Neuronal stem cell (in vitro differentiated cells): Measurements from ENCODE around the gene GABRA5.
A peak's percentile ranks its signal among the peaks of the same experiment; 100 is the strongest.

ENCODE experiments used
- DNase-seq: peaks from one replicate; pipeline ENCODE4 v3.0.0-alpha.2; 2013; ENCODE audit warnings: low spot score
- H2AFZ ChIP-seq: one replicate; pipeline ENCODE4 v1.6.1; 2013; ENCODE audit warnings: mild to moderate bottlenecking, low read length, inconsistent platforms
- H2AK5ac ChIP-seq: 2 replicates; pipeline ENCODE4 v1.6.1; 2013; ENCODE audit warnings: low read depth, mild to moderate bottlenecking, inconsistent platforms, low read length, moderate library complexity, mixed read lengths
- H2BK120ac ChIP-seq: 2 replicates; pipeline ENCODE4 v1.6.1; 2013; ENCODE audit warnings: low read depth, mild to moderate bottlenecking, inconsistent platforms, low read length, moderate library complexity, mixed read lengths
- H2BK12ac ChIP-seq: one replicate; pipeline ENCODE4 v1.6.1; 2013; ENCODE audit warnings: low read length, inconsistent platforms
- H2BK15ac ChIP-seq: 2 replicates; pipeline ENCODE4 v1.6.1; 2013; ENCODE audit warnings: mild to moderate bottlenecking, low read length, inconsistent platforms, mixed read lengths
- H2BK5ac ChIP-seq: one replicate; pipeline ENCODE4 v1.6.1; 2013; ENCODE audit warnings: inconsistent platforms, mild to moderate bottlenecking, low read length, moderate library complexity
- H3K14ac ChIP-seq: one replicate; pipeline ENCODE4 v1.6.1; 2013; ENCODE audit warnings: low read length, inconsistent platforms
- H3K18ac ChIP-seq: 2 replicates; pipeline ENCODE4 v1.6.1; 2013; ENCODE audit warnings: low read length, inconsistent platforms
- H3K23ac ChIP-seq: 2 replicates; pipeline ENCODE4 v1.6.1; 2013; ENCODE audit warnings: low read depth, mild to moderate bottlenecking, mixed read lengths, low read length, inconsistent platforms; ENCODE audit not compliant: poor library complexity
- H3K27ac ChIP-seq: replicated peaks from 3 replicates; pipeline ENCODE4 v1.5.1; 2013; ENCODE audit warnings: low read length, inconsistent platforms
- H3K27me3 ChIP-seq, 3 experiments: 2 replicates each; pipeline ENCODE4 v1.6.1; 2013; ENCODE audit warnings: low read length in 3 of 3, mild to moderate bottlenecking in 2 of 3, inconsistent platforms in 1 of 3, low read depth in 1 of 3, mixed read lengths in 1 of 3, moderate library complexity in 1 of 3; ENCODE audit not compliant: control insufficient read depth in 3 of 3, insufficient read depth in 3 of 3
- H3K36me3 ChIP-seq, 2 donors: replicated peaks in 1 of 2; 2 replicates each; pipeline ENCODE4 v1.6.1; 2013; ENCODE audit warnings: low read length in 2 of 2; ENCODE audit not compliant: control insufficient read depth in 2 of 2, insufficient read depth in 2 of 2
- H3K4ac ChIP-seq: 2 replicates; pipeline ENCODE4 v1.6.1; 2013; ENCODE audit warnings: inconsistent platforms, mild to moderate bottlenecking, low read length, moderate library complexity
- H3K4me1 ChIP-seq, 2 donors: 1 replicate in 1 of 2; 2 replicates in 1 of 2; pipeline ENCODE4 v1.6.1; 2013; ENCODE audit warnings: low read length in 2 of 2, low read depth in 1 of 2; ENCODE audit not compliant: control insufficient read depth in 2 of 2, insufficient read depth in 1 of 2
- H3K4me2 ChIP-seq: one replicate; pipeline ENCODE4 v1.6.1; 2013; ENCODE audit warnings: mild to moderate bottlenecking, low read length, inconsistent platforms; ENCODE audit not compliant: insufficient read depth, poor library complexity, severe bottlenecking
- H3K4me3 ChIP-seq, 2 donors: 2 replicates each; pipeline ENCODE4 v1.5.1; 2013; ENCODE audit warnings: low read length in 2 of 2, mild to moderate bottlenecking in 2 of 2, inconsistent platforms in 1 of 2, moderate library complexity in 1 of 2
- H3K79me1 ChIP-seq: one replicate; pipeline ENCODE4 v1.6.1; 2013; ENCODE audit warnings: low read depth, mild to moderate bottlenecking, inconsistent platforms, low read length, moderate library complexity
- H3K9ac ChIP-seq: one replicate; pipeline ENCODE4 v1.6.1; 2013; ENCODE audit warnings: mild to moderate bottlenecking, low read depth, low read length, inconsistent platforms; ENCODE audit not compliant: poor library complexity
- H3K9me3 ChIP-seq, 2 donors: replicated peaks in 1 of 2; 2 replicates each; pipeline versions ENCODE3 to v1.6.1; 2013; ENCODE audit warnings: low read length in 2 of 2, mild to moderate bottlenecking in 2 of 2, inconsistent platforms in 1 of 2, low read depth in 1 of 2, mixed read lengths in 1 of 2, moderate library complexity in 1 of 2; ENCODE audit not compliant: control insufficient read depth in 2 of 2, insufficient read depth in 1 of 2
- H4K8ac ChIP-seq: one replicate; pipeline ENCODE4 v1.6.1; 2013; ENCODE audit warnings: low read depth, mild to moderate bottlenecking, inconsistent platforms, low read length, moderate library complexity
- H4K91ac ChIP-seq: one replicate; pipeline ENCODE4 v1.6.1; 2013; ENCODE audit warnings: low read length, low read depth, mild to moderate bottlenecking, inconsistent platforms; ENCODE audit not compliant: poor library complexity
- WGBS, 2 donors: extraction: QIAGEN DNeasy Blood & Tissue Kit; methylation state at CpG; one replicate each; pipeline ENCODE4 v1.1.7; 2013; ENCODE audit warnings: missing lambda C conversion rate in 2 of 2, mixed read lengths in 1 of 2; ENCODE audit not compliant: insufficient read length in 2 of 2, insufficient replicate concordance in 1 of 2; ENCODE audit errors: extremely low coverage in 2 of 2; 5-methylcytosine and 5-hydroxymethylcytosine counted together

Gene GABRA5

GRCh38 chr15:26870346-26870745 lies 3.5 kb downstream of the GABRA5 start:
- no peak for DNase-seq
- Histone ChIP-seq H3K23ac (no peak overlapping the region), H3K9ac (no peak overlapping the region), H3K4ac (no peak overlapping the region), H2BK120ac (no peak overlapping the region), H3K14ac (no peak overlapping the region), H3K4me3 (no peak overlapping the region), H4K8ac (no peak overlapping the region), H3K27me3 (peaks cover 6 to 54% (median 30%) of the 10 kb centered on the region in 3 experiments), H3K27ac (no peak overlapping the region), H2BK15ac (no peak overlapping the region), H3K4me1 (peaks cover 0 to 10% of the 10 kb centered on the region in 2 donors), H3K18ac (no peak overlapping the region), H2AFZ (no peak overlapping the region), H3K79me1 (no peaks in the 10 kb centered on the region), H3K4me2 (no peak overlapping the region), H2AK5ac (no peak overlapping the region), H2BK5ac (no peak overlapping the region), H3K36me3 (no peaks in the 10 kb centered on the region), H2BK12ac (no peak overlapping the region), H3K9me3 (peaks cover 0 to 3% of the 10 kb centered on the region in 2 donors), H4K91ac (no peak overlapping the region)
- no CpG with 5 or more reads among the region's 3 CpGs for WGBS, 2 donors

- no peak overlapping the region for H2AFZ ChIP-seq
- no peaks in the 10 kb centered on the region for H3K36me3 ChIP-seq
- H3K4me2 ChIP-seq = no peak overlapping the region
- H3K79me1 ChIP-seq = no peaks in the 10 kb centered on the region
- H3K9ac ChIP-seq = no peak overlapping the region
- no peak overlapping the region for H4K91ac ChIP-seq
- H3K18ac ChIP-seq = no peak overlapping the region
- no peak overlapping the region for H2BK5ac ChIP-seq
- H2AK5ac ChIP-seq = no peak overlapping the region
- H3K27ac ChIP-seq = no peak overlapping the region
- no peak overlapping the region for H2BK15ac ChIP-seq
- WGBS, 2 donors = no CpG with 5 or more reads among the region's 7 CpGs
- no peak overlapping the region for H2BK12ac ChIP-seq
- no peak overlapping the region for H2BK120ac ChIP-seq
- H3K27me3 ChIP-seq = peaks cover 6 to 38% (median 23%) of the 10 kb centered on the region in 3 experiments
- no peak for DNase-seq
- no peak overlapping the region for H4K8ac ChIP-seq
- H3K4ac ChIP-seq = no peak overlapping the region
- H3K9me3 ChIP-seq = peaks cover 0 to 3% of the 10 kb centered on the region in 2 donors
- no peak overlapping the region for H3K14ac ChIP-seq
- no peak overlapping the region for H3K23ac ChIP-seq
- H3K4me3 ChIP-seq = no peak overlapping the region
- H3K4me1 ChIP-seq = peaks cover 0 to 6% of the 10 kb centered on the region in 2 donors
Observed at GRCh38 chr15:26872206-26872605, 5.3 kb downstream of the GABRA5 start.

- H2AFZ ChIP-seq = no peak overlapping the region
- no peak overlapping the region for H2BK120ac ChIP-seq
- H4K91ac ChIP-seq = no peak overlapping the region
- H2BK15ac ChIP-seq = no peak overlapping the region
- H3K36me3 ChIP-seq = no peaks in the 10 kb centered on the region
- no peak overlapping the region for H3K9ac ChIP-seq
- peaks cover 0 to 22% (median 7%) of the 10 kb centered on the region in 3 experiments for H3K27me3 ChIP-seq
- no peak for DNase-seq
- H3K4me2 ChIP-seq = no peak overlapping the region
- no peak overlapping the region for H2BK5ac ChIP-seq
- no CpG with 5 or more reads among the region's 8 CpGs for WGBS, 2 donors
- H3K79me1 ChIP-seq = no peaks in the 10 kb centered on the region
- no peak overlapping the region for H3K23ac ChIP-seq
- no peak overlapping the region for H2AK5ac ChIP-seq
- no peaks in the 10 kb centered on the region for H3K9me3 ChIP-seq
- H3K4me3 ChIP-seq = no peak overlapping the region
- no peak overlapping the region for H3K4ac ChIP-seq
- H3K18ac ChIP-seq = no peak overlapping the region
- no peak overlapping the region for H4K8ac ChIP-seq
- H3K27ac ChIP-seq = no peak overlapping the region
- H3K4me1 ChIP-seq = peaks cover 0 to 3% of the 10 kb centered on the region in 2 donors
- no peak overlapping the region for H2BK12ac ChIP-seq
- H3K14ac ChIP-seq = no peak overlapping the region
Observed at GRCh38 chr15:26873846-26874245, 7.0 kb downstream of the GABRA5 start.

GRCh38 chr15:26874774-26875475 lies 8.1 kb downstream of the GABRA5 start:
- H3K4me1 ChIP-seq = peaks cover 0 to 3% of the 10 kb centered on the region in 2 donors
- no peak overlapping the region for H2BK12ac ChIP-seq
- H3K4me3 ChIP-seq = peak overlapping the region in 1 of 2 donors; percentile 45
- no peak overlapping the region for H2BK120ac ChIP-seq
- H3K4ac ChIP-seq = no peak overlapping the region
- H2BK15ac ChIP-seq = no peak overlapping the region
- H3K23ac ChIP-seq = no peak overlapping the region
- H3K27ac ChIP-seq = no peak overlapping the region
- no CpG with 5 or more reads among the region's 6 CpGs for WGBS, 2 donors
- no peak for DNase-seq
- H2AK5ac ChIP-seq = no peak overlapping the region
- peaks cover 0 to 11% (median 0%) of the 10 kb centered on the region in 3 experiments for H3K27me3 ChIP-seq
- no peak overlapping the region for H3K4me2 ChIP-seq
- no peak overlapping the region for H2AFZ ChIP-seq
- H4K8ac ChIP-seq = no peak overlapping the region
- H3K14ac ChIP-seq = no peak overlapping the region
- H2BK5ac ChIP-seq = no peak overlapping the region
- H3K9ac ChIP-seq = no peak overlapping the region
- no peaks in the 10 kb centered on the region for H3K9me3 ChIP-seq
- H3K79me1 ChIP-seq = no peaks in the 10 kb centered on the region
- no peak overlapping the region for H3K18ac ChIP-seq
- no peak overlapping the region for H4K91ac ChIP-seq
- no peaks in the 10 kb centered on the region for H3K36me3 ChIP-seq
